Heart right ventricle (tissue), 16 donors: Measurements from ENCODE around the gene BIRC2. TPM values are rescaled to one million over a fixed set of nuclear protein-coding genes. Genes with fewer than 3 reads are reported as not detected.
A peak's percentile ranks its signal among the peaks of the same experiment; 100 is the strongest.
"Not testable (repeated sequence)": the region's sequence is repeated elsewhere in the genome, so short reads cannot be mapped to it uniquely, and the experiment has no call there.

Source experiments
- ATAC-seq, 8 donors: fragments of 200-7000 bp; cut with Tn5 transposase; one replicate each; pipeline ENCODE4 v1.9.1; 2020; ENCODE audit warnings: mild to moderate bottlenecking in 8 of 8, moderate library complexity in 8 of 8, moderate number of reproducible peaks in 1 of 8
- DNase-seq, 2 donors: peaks; one replicate each; pipeline ENCODE4 v3.0.0-alpha.2; 2020
- H3K27ac ChIP-seq, 10 donors: fragments of 200-600 bp; sonication (generic) in 2 of 10; one replicate each; pipeline versions ENCODE4 v1.5.0 to v1.8.0; 2020 to 2022; ENCODE audit warnings: mild to moderate bottlenecking in 3 of 10
- H3K27me3 ChIP-seq, 7 donors: fragments of 200-600 bp; one replicate each; pipeline ENCODE4 v1.8.0; 2021 to 2022; ENCODE audit warnings: mild to moderate bottlenecking in 2 of 7
- H3K36me3 ChIP-seq, 9 donors: fragments of 200-600 bp; sonication (generic) in 1 of 9; one replicate each; pipeline versions ENCODE4 v1.5.0 to v1.8.0; 2020 to 2022; ENCODE audit warnings: mild to moderate bottlenecking in 2 of 9
- H3K4me1 ChIP-seq, 9 donors: fragments of 200-600 bp; sonication (generic) in 1 of 9; one replicate each; pipeline versions ENCODE4 v1.5.0 to v1.8.0; 2020 to 2022; ENCODE audit warnings: mild to moderate bottlenecking in 4 of 9
- H3K4me3 ChIP-seq, 10 donors: fragments of 200-600 bp; sonication (generic) in 2 of 10; one replicate each; pipeline versions ENCODE4 v1.5.0 to v1.8.0; 2020 to 2022; ENCODE audit warnings: mild to moderate bottlenecking in 7 of 10, moderate library complexity in 2 of 10
- H3K9me3 ChIP-seq, 11 donors: fragments of 200-600 bp in 10 of 11; sonication (generic) in 2 of 11; one replicate each; pipeline versions ENCODE4 v1.5.0 to v1.8.0; 2013 to 2022; ENCODE audit warnings: mild to moderate bottlenecking in 2 of 11, control low read depth in 1 of 11, moderate library complexity in 1 of 11
- WGBS, 2 donors: extraction: QIAGEN DNeasy Blood & Tissue Kit; methylation state at CpG; one replicate each; pipeline ENCODE4 v1.1.7; 2013; ENCODE audit warnings: inconsistent platforms in 1 of 2; 5-methylcytosine and 5-hydroxymethylcytosine counted together
- intact Hi-C, 10 donors: fragments of 100-400 bp; cut with DNase I; formaldehyde crosslinking; loops; one replicate each; pipeline versions ENCODE4 v1.11.1 to v1.14.2; 2022
- long read RNA-seq, 3 donors: library from polyadenylated mRNA; unstranded; transcript quantifications; one replicate each; pipeline ENCODE4 v2.0.0, GENCODE V29; 2020 to 2021
- polyA plus RNA-seq, 2 donors: library from polyadenylated mRNA; stranded (reverse); fragments of 200-250 nt; gene quantifications; one replicate each; pipeline ENCODE4 v1.2.3, GENCODE V29; 2013
- total RNA-seq, 10 donors: library from RNA; stranded (reverse); fragmentation: NEBNext Ultra II Directional in 3 of 10; extraction: Animal tissue kit (Norgen Biotek cat#: 25700) in 3 of 10; gene quantifications; one replicate each; pipeline versions ENCODE4 v1.2.1 to v1.2.4, GENCODE V29; 2021 to 2023
- TF ChIP-seq, protein P1 (sequence below), 9 donors: fragments of 200-600 bp; sonication (generic) in 2 of 9; IDR thresholded peaks; one replicate each; pipeline versions ENCODE4 v1.5.0 to v1.8.0; 2021 to 2022; ENCODE audit warnings: antibody characterized with exemption in 9 of 9, mild to moderate bottlenecking in 5 of 9, moderate library complexity in 1 of 9
- donor health status: Arrhythmogenic right ventricular cardiomyopathy.
- donor health status: ischemic (EF 13 %, LVEDD 7.1; RV severe dilation, severe dysfunction).
- donor health status: healthy with polysubstance abuse.
- donor health status: DM: no; HTN: yes; CAD: no.
- donor health status: DM: no; HTN: no; CAD: no.
- donor health status: ischemic (EF 25% LVEDD 6.9; RV normal size, moderate dysfunction).
- donor health status: ischemic (EF 25% LVEDD 5.7; RV mildly dilated, moderate dysfunction).
- donor health status: healthy.
- donor health status: DM: yes; HTN: yes; CAD: no.
- donor health status: Ischemic cardiomyopathy.
- donor health status: ischemic (EF 35%, LVEDD 5.7; RV mildly dilated, moderate dysfunction).
- donor health status: nonischemic (EF 11% LVEDD 7.7; RV severe dilation, severe dysfunction).
- donor health status: DM: yes; HTN: yes; CAD: no.
- donor health status: PGD.
- donor health status: ischemic (EF 29% LVEDD 5.4; RV normal size, mild dysfunction).
- donor health status: nonischemic (EF 23%, LVEDD 6.1; RV moderate dilation, normal function).

The BIRC2 gene
- total RNA-seq (10 to 100 TPM; 25.4 to 39.7 (median 28.6) TPM), polyA plus RNA-seq (10 to 100 TPM; 20.2 to 26.6 TPM)
- long read RNA-seq, donor 1, full-length matches to known transcripts, result 37 of 57 reads
- long read RNA-seq, donor 1, partial matches to known transcripts, result 10 of 57 reads
- long read RNA-seq, donor 1, other reads (novel, unspliced or antisense), result 10 of 57 reads
- long read RNA-seq, donor 2, transcript BIRC2-201 (9 exons, 3,743 nt), result major isoform, 34 of 63 reads
- long read RNA-seq, donor 2, partial matches to known transcripts, result 9 of 63 reads
- long read RNA-seq, donor 2, other reads (novel, unspliced or antisense), result 19 of 63 reads
- long read RNA-seq, donor 3, full-length matches to known transcripts, result 96 of 137 reads
- long read RNA-seq, donor 3, partial matches to known transcripts, result 21 of 137 reads
- long read RNA-seq, donor 3, other reads (novel, unspliced or antisense), result 20 of 137 reads

GRCh38 chr11:102346748-102347461, at the start of gene BIRC2:
BIRC2 (plus strand) TSS chr11:102347214; CDS start chr11:102349855, 2,641 bp downstream.
- peak within 1 kb of the TSS; percentile 55 to 94 (median 86) for H3K4me3 ChIP-seq
- WGBS, 2 donors, result 1% methylated on average over 77 of the region's 77 CpGs
- DNase-seq, result peak; percentile 93 to 97
- peak; percentile 97 to 99 (median 98) for ATAC-seq
- H3K9me3 ChIP-seq, result no peaks in the 10 kb centered on the region
- intact Hi-C loops, result loop anchor here in 3 of 10 donors (1.0 to 5.0 kb wide), 7 partner anchors 30 to 106 kb away; partner anchors contain the start of genes TMEM123 (in 2 of the 3) and BIRC3 (in 1 of the 3)
- peak within 1 kb of the TSS; percentile 93 to 99 (median 98) for H3K27ac ChIP-seq
- TF ChIP-seq, protein P1, sequence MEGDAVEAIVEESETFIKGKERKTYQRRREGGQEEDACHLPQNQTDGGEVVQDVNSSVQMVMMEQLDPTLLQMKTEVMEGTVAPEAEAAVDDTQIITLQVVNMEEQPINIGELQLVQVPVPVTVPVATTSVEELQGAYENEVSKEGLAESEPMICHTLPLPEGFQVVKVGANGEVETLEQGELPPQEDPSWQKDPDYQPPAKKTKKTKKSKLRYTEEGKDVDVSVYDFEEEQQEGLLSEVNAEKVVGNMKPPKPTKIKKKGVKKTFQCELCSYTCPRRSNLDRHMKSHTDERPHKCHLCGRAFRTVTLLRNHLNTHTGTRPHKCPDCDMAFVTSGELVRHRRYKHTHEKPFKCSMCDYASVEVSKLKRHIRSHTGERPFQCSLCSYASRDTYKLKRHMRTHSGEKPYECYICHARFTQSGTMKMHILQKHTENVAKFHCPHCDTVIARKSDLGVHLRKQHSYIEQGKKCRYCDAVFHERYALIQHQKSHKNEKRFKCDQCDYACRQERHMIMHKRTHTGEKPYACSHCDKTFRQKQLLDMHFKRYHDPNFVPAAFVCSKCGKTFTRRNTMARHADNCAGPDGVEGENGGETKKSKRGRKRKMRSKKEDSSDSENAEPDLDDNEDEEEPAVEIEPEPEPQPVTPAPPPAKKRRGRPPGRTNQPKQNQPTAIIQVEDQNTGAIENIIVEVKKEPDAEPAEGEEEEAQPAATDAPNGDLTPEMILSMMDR (IDR thresholded peaks at IDR 0.05), result peak; percentile 34 to 87 (median 81)
- H3K27me3 ChIP-seq, result no peaks in the 10 kb centered on the region
- H3K36me3 ChIP-seq, result peaks cover 0 to 30% (median 0%) of the 10 kb centered on the region in 9 donors
- peaks cover 0 to 38% (median 32%) of the 10 kb centered on the region in 9 donors for H3K4me1 ChIP-seq

DNA sequence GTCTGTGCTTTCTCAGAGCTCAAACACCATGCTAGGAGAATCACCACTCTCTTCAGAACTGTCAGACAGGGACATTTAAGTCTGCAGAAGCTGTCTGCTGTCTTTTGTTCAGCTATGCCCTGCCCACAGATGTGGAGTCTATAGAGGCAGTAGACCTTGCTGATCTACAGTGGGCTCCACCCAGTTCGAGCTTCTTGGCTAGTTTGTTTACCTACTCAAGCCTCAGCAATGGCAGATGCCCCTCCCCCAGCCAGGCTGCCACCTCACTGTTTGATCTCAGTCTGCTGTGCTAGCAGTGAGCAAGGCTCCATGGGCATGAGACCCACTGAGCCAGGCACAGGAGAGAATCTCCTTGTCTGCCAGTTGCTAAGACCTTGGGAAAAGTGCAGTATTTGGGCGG, 46.2 kb upstream of the BIRC2 start:
- WGBS, 2 donors, result 65 to 69% methylated on average over 2 of the region's 2 CpGs
- H3K27me3 ChIP-seq, H3K27ac ChIP-seq, H3K4me3 ChIP-seq, DNase-seq, ATAC-seq, intact Hi-C loops, H3K36me3 ChIP-seq: not testable (repeated sequence)
- Histone ChIP-seq H3K4me1 (peaks cover 0 to 19% (median 0%) of the 10 kb centered on the region in 9 donors), H3K9me3 (peaks cover 0 to 21% (median 0%) of the 10 kb centered on the region in 11 donors)

DNA sequence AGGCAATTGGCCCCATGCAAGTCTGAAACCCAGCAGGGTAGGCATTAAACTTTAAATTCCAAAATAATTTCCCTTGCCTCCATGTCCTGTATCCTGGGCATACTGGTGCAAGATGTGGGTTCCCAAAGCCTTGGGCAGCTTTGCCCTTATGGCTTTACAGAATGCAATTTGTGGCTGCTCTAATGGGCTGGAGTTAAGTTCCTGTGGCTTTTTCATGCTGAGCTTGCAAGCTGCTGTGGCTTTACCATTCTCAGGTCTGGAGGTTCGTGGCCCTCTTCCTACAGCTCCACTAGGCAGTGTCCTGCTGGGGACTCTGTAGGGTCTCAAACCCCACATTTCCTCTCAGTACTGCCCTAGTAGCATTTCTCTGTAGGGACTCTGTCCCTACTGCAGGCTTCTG, 44.8 kb upstream of the BIRC2 start:
- H3K27me3 ChIP-seq, result no peaks in the 10 kb centered on the region
- TF ChIP-seq, protein P1 (IDR thresholded peaks at IDR 0.05), result no peak
- H3K4me1 ChIP-seq, result peaks cover 0 to 33% (median 8%) of the 10 kb centered on the region in 9 donors
- no peak overlapping the region for H3K4me3 ChIP-seq
- no peaks in the 10 kb centered on the region for H3K36me3 ChIP-seq
- H3K9me3 ChIP-seq, result peaks cover 0 to 21% (median 0%) of the 10 kb centered on the region in 11 donors
- intact Hi-C loops, result no loop called here
- H3K27ac ChIP-seq, result no peak overlapping the region
- ATAC-seq (no peak), DNase-seq (no peak)
- WGBS, 2 donors, result 71 to 83% methylated on average over 1 of the region's 1 CpG

GRCh38 chr11:102304686-102305085, 42.3 kb upstream of the BIRC2 start:
- intact Hi-C loops, result no loop called here
- DNase-seq (no peak), ATAC-seq (no peak)
- WGBS, 2 donors, result 96 to 97% methylated on average over 4 of the region's 4 CpGs
- Histone ChIP-seq H3K4me1 (peaks cover 0 to 40% (median 9%) of the 10 kb centered on the region in 9 donors), H3K36me3 (no peaks in the 10 kb centered on the region), H3K9me3 (peaks cover 0 to 21% (median 0%) of the 10 kb centered on the region in 11 donors), H3K27me3 (no peaks in the 10 kb centered on the region), H3K4me3 (no peak overlapping the region), H3K27ac (peak overlapping the region in 1 of 10 donors; percentile 47)
- TF ChIP-seq, protein P1 (IDR thresholded peaks at IDR 0.05), result no peak
